Measurements from ENCODE around the gene NAPSA.

DNA sequence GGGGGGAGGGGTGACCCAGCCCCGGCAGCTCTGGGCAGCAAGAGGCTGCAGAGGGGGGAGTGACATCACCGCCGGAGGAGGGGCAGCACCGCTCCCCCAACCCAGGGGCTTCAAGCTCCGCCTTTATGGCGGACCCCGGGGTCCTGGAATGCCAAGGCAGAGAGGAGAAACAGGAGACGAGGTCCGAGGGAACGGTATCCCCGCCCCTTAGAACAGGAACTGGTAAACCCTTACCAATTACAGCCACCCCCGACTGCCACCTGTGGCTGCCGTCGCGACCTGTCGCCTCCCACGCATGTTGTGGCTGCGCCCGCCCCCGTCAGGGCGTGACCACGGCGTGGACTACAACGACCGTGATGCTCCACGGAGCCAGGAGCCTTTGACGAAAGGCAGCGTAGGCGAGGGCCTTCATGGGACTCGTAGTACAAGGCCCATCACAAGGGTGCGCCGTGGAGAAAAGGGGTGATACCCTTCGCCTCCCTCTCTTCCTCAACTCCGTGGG is 32.2 kb downstream of the NAPSA start:
- TF ChIP-seq POLR2A (IDR thresholded peaks at IDR 0.05; ENCODE audit: low read depth, low read length): peak; percentile 16; the same call in 1 of the 2 replicates
- TF ChIP-seq POLR2AphosphoS5 (IDR thresholded peaks at IDR 0.05; ENCODE audit: low read depth, low read length): peak; percentile 71; the same call in 1 of the 2 replicates
- no peak for TF ChIP-seq TAF1 (IDR thresholded peaks at IDR 0.05; ENCODE audit: low read depth, low read length)
- TF ChIP-seq SPI1 (IDR thresholded peaks at IDR 0.05; ENCODE audit: low read depth, low read length): peak; percentile 59
